Breast epithelium (tissue), 4 donors: ENCODE data around the gene IL12RB1. TPM values are rescaled to one million over a fixed set of nuclear protein-coding genes. Genes with fewer than 3 reads are reported as not detected.
A peak's percentile ranks its signal among the peaks of the same experiment; 100 is the strongest.

Experiments used
- DNase-seq, 2 donors: peaks; one replicate each; pipeline ENCODE4 v3.0.0-alpha.2; 2019; ENCODE audit warnings: low spot score in 2 of 2
- H3K27ac ChIP-seq, 2 donors: fragments of 200-600 bp; sonication (generic) in 1 of 2; one replicate each; pipeline ENCODE4 v1.5.1; 2016 to 2019; ENCODE audit warnings: mild to moderate bottlenecking in 1 of 2
- H3K27me3 ChIP-seq, 2 donors: fragments of 200-600 bp; sonication (generic) in 1 of 2; one replicate each; pipeline versions ENCODE4 v1.5.1 to v1.6.0; 2017 to 2019; ENCODE audit warnings: control low read depth in 1 of 2, mild to moderate bottlenecking in 1 of 2
- H3K36me3 ChIP-seq: fragments of 200-600 bp; one replicate; pipeline ENCODE4 v1.5.1; 2019
- H3K4me1 ChIP-seq, 2 donors: fragments of 200-600 bp; sonication (generic); one replicate each; pipeline ENCODE4 v1.5.1; 2016 to 2019; ENCODE audit warnings: control low read depth in 1 of 2
- H3K4me3 ChIP-seq, 3 donors: fragments of 200-600 bp; sonication (generic); 1 replicate in 2 of 3; 2 replicates in 1 of 3; pipeline ENCODE4 v1.5.1; 2016 to 2019; ENCODE audit warnings: mild to moderate bottlenecking in 3 of 3, moderate library complexity in 2 of 3
- H3K9me3 ChIP-seq, 2 donors: fragments of 200-600 bp; sonication (generic) in 1 of 2; one replicate each; pipeline ENCODE4 v1.5.1; 2016 to 2019; ENCODE audit warnings: control low read depth in 1 of 2
- CTCF ChIP-seq, 3 donors: fragments of 450-650 bp; IDR thresholded peaks; one replicate each; pipeline ENCODE4 v1.5.1; 2016 to 2017; ENCODE audit warnings: antibody characterized with exemption in 3 of 3, mild to moderate bottlenecking in 3 of 3, moderate library complexity in 3 of 3
- POLR2A ChIP-seq: fragments of 450-650 bp; IDR thresholded peaks from one replicate; pipeline ENCODE4 v1.6.1; 2016; ENCODE audit warnings: antibody characterized with exemption, mild to moderate bottlenecking, moderate library complexity
- POLR2AphosphoS5 ChIP-seq, 3 donors: sonication (generic); formaldehyde crosslinking; IDR thresholded peaks; one replicate each; pipeline ENCODE4 v1.6.1; 2017; ENCODE audit warnings: antibody characterized with exemption in 3 of 3
- intact Hi-C: fragments of 100-400 bp; cut with DNase I; formaldehyde crosslinking; loops from one replicate; pipeline ENCODE4 v1.15.1; 2023; ENCODE audit warnings: low total_unique reads
- total RNA-seq, 3 donors: library from RNA; depleted of rRNA; stranded (reverse); fragments of >200 nt; gene quantifications; one replicate each; pipeline ENCODE4 v1.1.0, GENCODE V29; 2016

The IL12RB1 gene
- total RNA-seq, 3 donors from 2014 or later: 0.98 to 2.1 (median 1.6) TPM

DNA sequence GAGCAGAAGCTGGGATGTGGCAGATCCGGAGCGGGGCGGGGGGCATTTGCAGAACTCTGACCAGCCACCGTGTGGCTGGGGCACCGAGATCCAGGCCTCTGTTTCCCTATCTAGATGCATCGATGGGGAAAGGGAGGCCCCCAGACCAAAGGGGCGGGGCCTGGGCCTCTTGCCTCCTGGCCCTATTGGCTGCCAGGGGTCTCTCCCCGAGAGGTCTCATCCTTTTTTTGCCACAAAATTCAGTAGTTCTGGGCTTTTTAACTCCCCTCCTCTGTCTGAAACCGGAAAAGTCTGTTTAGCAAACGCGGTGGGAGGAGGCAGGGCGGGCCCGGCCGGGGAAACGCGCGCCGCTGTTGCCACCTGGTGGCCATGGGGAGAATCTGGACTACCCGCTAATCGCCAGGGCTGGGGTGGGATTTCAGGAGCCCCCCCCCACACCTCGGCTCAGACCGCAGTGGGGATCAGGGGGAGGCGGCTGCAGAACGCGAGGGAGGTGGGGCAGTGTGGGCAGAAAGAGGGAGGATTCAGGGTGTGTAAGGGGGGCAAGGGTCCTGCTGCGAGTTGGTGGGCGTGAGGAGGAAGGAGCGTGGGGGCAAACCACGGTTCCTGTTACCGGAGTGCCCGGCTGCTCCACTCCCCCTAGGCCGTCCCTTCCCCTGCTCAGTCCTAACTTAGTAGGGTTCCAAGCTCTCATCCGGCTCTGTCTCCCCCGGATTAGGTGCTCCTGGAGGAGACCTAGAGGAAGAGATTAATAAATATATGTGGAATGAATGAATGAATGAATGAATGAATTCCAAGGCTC lies 28.3 kb downstream of the IL12RB1 start:
- peak overlapping the region; percentile 11 to 29 (median 26) for H3K4me3 ChIP-seq
- peak overlapping the region; percentile 61 to 84 for H3K27ac ChIP-seq
- no peaks in the 10 kb centered on the region for H3K9me3 ChIP-seq
- no peaks in the 10 kb centered on the region for H3K4me1 ChIP-seq
- H3K36me3 ChIP-seq: no peaks in the 10 kb centered on the region
- peak; percentile 63 to 83 for DNase-seq
- TF ChIP-seq POLR2AphosphoS5 (IDR thresholded peaks at IDR 0.05) (peak in 1 of 3 donors; percentile 67), POLR2A (no peak), CTCF (IDR thresholded peaks at IDR 0.05) (peak; percentile 94 to 99 (median 97))
- no peaks in the 10 kb centered on the region for H3K27me3 ChIP-seq
- intact Hi-C loops: loop anchor here (5.0 kb wide), 1 partner anchor 51 kb away; the partner anchor contains the start of gene ARRDC2

DNA sequence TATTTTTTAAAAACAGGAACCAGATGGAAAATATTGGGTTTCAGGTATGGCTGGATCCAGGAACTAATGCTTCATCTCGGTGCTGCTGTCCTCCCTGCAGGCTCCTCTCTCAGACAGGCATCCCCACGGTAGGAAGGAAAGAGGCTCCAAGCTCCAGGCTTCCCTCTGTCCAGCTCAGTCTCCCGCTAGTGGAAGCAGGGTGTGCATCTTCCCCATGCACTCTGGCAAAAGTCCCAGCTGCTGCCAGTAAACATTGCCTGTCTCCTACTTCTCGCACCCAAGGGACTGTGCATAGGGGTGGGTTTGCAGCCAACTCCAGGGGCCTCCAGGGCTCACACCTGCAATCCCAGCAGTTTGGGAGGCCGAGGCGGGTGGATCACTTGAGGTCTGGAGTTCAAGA lies 29.2 kb downstream of the IL12RB1 start:
- intact Hi-C loops: loop anchor here (5.0 kb wide), 1 partner anchor 50 kb away; the partner anchor contains the start of gene ARRDC2
- H3K27me3 ChIP-seq: no peaks in the 10 kb centered on the region
- no peaks in the 10 kb centered on the region for H3K36me3 ChIP-seq
- H3K4me1 ChIP-seq: no peaks in the 10 kb centered on the region
- no peak for DNase-seq
- no peak overlapping the region for H3K4me3 ChIP-seq
- H3K9me3 ChIP-seq: no peaks in the 10 kb centered on the region
- H3K27ac ChIP-seq: peak overlapping the region; percentile 61 to 84
- TF ChIP-seq POLR2AphosphoS5 (IDR thresholded peaks at IDR 0.05) (no peak), CTCF (IDR thresholded peaks at IDR 0.05) (no peak), POLR2A (no peak)

- Histone ChIP-seq H3K9me3 (no peaks in the 10 kb centered on the region), H3K27me3 (no peaks in the 10 kb centered on the region), H3K27ac (no peak overlapping the region), H3K4me1 (peaks cover 0 to 4% of the 10 kb centered on the region in 2 donors), H3K4me3 (no peak overlapping the region), H3K36me3 (no peaks in the 10 kb centered on the region)
- TF ChIP-seq POLR2A (no peak), CTCF (IDR thresholded peaks at IDR 0.05) (no peak)
- intact Hi-C loops: loop anchor here (5.0 kb wide), 1 partner anchor 49 kb away; the partner anchor contains the start of gene ARRDC2
- no peak for DNase-seq
These were observed 30.8 kb downstream of the IL12RB1 start for GRCh38 chr19:18055967-18056366.

- Histone ChIP-seq H3K27ac (peak overlapping the region in 1 of 2 donors; percentile 11), H3K4me1 (peaks cover 0 to 4% of the 10 kb centered on the region in 2 donors)
- TF ChIP-seq POLR2A: no peak
- no peak for TF ChIP-seq CTCF (IDR thresholded peaks at IDR 0.05)
- no peak for TF ChIP-seq POLR2AphosphoS5 (IDR thresholded peaks at IDR 0.05)
These were observed 33.0 kb downstream of the IL12RB1 start for GRCh38 chr19:18053576-18054219.

GRCh38 chr19:18051887-18052286 lies 34.8 kb downstream of the IL12RB1 start:
- Histone ChIP-seq H3K4me3 (peak overlapping the region in 2 of 3 donors; percentile 11 to 30), H3K27me3 (no peaks in the 10 kb centered on the region), H3K27ac (peak overlapping the region; percentile 29 to 77), H3K36me3 (no peaks in the 10 kb centered on the region), H3K4me1 (peaks cover 0 to 4% of the 10 kb centered on the region in 2 donors), H3K9me3 (no peaks in the 10 kb centered on the region)
- intact Hi-C loops: no loop called here
- TF ChIP-seq POLR2AphosphoS5 (IDR thresholded peaks at IDR 0.05) (no peak), CTCF (IDR thresholded peaks at IDR 0.05) (no peak), POLR2A (no peak)
- no peak for DNase-seq

More at GRCh38 chr19:18053576-18054219, 33.0 kb downstream of the IL12RB1 start:
- no peak for DNase-seq
- no peaks in the 10 kb centered on the region for H3K36me3 ChIP-seq
- no peak overlapping the region for H3K4me3 ChIP-seq
- H3K27me3 ChIP-seq: no peaks in the 10 kb centered on the region
- intact Hi-C loops: no loop called here
- H3K9me3 ChIP-seq: no peaks in the 10 kb centered on the region
